ENCODE data around the gene AP5M1. TPM values are rescaled to one million over a fixed set of nuclear protein-coding genes. Genes with fewer than 3 reads are reported as not detected.

Gene AP5M1
- total RNA-seq, 1 experiment from 2014 or later, result 34.2 TPM

GRCh38 chr14:57291692-57292647 is 23.2 kb downstream of the AP5M1 start:
- BruUV-seq (replicated peaks), result no TSS peak
- Mint-ChIP-seq H3K4me1 (ENCODE audit: low read depth, unreplicated experiment) (no peaks in the 10 kb centered on the region), H3K36me3 (ENCODE audit: insufficient read depth, unreplicated experiment) (no peaks in the 10 kb centered on the region), H3K27ac (ENCODE audit: unreplicated experiment) (no peak overlapping the region), H3K9me3 (ENCODE audit: low read depth, unreplicated experiment) (no peaks in the 10 kb centered on the region), H3K27me3 (ENCODE audit: unreplicated experiment) (no peaks in the 10 kb centered on the region), H3K4me3 (ENCODE audit: low read depth, unreplicated experiment) (no peak overlapping the region)
- no peak for DNase-seq
- CTCF ChIA-PET, result no interaction called here
- no peak for TF ChIP-seq CTCF (IDR thresholded peaks at IDR 0.05; ENCODE audit: unreplicated experiment)
- intact Hi-C loops (cut with micrococcal nuclease; ENCODE audit: unreplicated experiment), result no loop called here

GRCh38 chr14:57293866-57294837 is 25.4 kb downstream of the AP5M1 start:
- CTCF ChIA-PET, result no interaction called here

GRCh38 chr14:57295239-57295638 is 26.5 kb downstream of the AP5M1 start:
- H3K27ac Mint-ChIP-seq (ENCODE audit: unreplicated experiment), result no peak overlapping the region
- H3K36me3 Mint-ChIP-seq (ENCODE audit: insufficient read depth, unreplicated experiment), result no peaks in the 10 kb centered on the region
- no peak for TF ChIP-seq CTCF (IDR thresholded peaks at IDR 0.05; ENCODE audit: unreplicated experiment)
- no peaks in the 10 kb centered on the region for H3K27me3 Mint-ChIP-seq (ENCODE audit: unreplicated experiment)
- intact Hi-C loops (cut with micrococcal nuclease; ENCODE audit: unreplicated experiment), result no loop called here
- no TSS peak for BruUV-seq (replicated peaks)
- DNase-seq, result no peak
- no peaks in the 10 kb centered on the region for H3K9me3 Mint-ChIP-seq (ENCODE audit: low read depth, unreplicated experiment)
- H3K4me3 Mint-ChIP-seq (ENCODE audit: low read depth, unreplicated experiment), result no peak overlapping the region
- no peaks in the 10 kb centered on the region for H3K4me1 Mint-ChIP-seq (ENCODE audit: low read depth, unreplicated experiment)
- CTCF ChIA-PET, result no interaction called here

More at GRCh38 chr14:57293866-57294837, 25.4 kb downstream of the AP5M1 start:
- peak; percentile 13 for TF ChIP-seq CTCF (IDR thresholded peaks at IDR 0.05; ENCODE audit: unreplicated experiment)
- no peaks in the 10 kb centered on the region for H3K27me3 Mint-ChIP-seq (ENCODE audit: unreplicated experiment)
- H3K27ac Mint-ChIP-seq (ENCODE audit: unreplicated experiment), result no peak overlapping the region
- H3K9me3 Mint-ChIP-seq (ENCODE audit: low read depth, unreplicated experiment), result no peaks in the 10 kb centered on the region
- no peak overlapping the region for H3K4me3 Mint-ChIP-seq (ENCODE audit: low read depth, unreplicated experiment)
- no TSS peak for BruUV-seq (replicated peaks)
- intact Hi-C loops (cut with micrococcal nuclease; ENCODE audit: unreplicated experiment), result no loop called here
- no peaks in the 10 kb centered on the region for H3K4me1 Mint-ChIP-seq (ENCODE audit: low read depth, unreplicated experiment)
- DNase-seq, result no peak
- no peaks in the 10 kb centered on the region for H3K36me3 Mint-ChIP-seq (ENCODE audit: insufficient read depth, unreplicated experiment)

- no TSS peak for BruUV-seq (replicated peaks)
- Mint-ChIP-seq H3K27ac (ENCODE audit: unreplicated experiment) (no peak overlapping the region), H3K27me3 (ENCODE audit: unreplicated experiment) (no peaks in the 10 kb centered on the region), H3K36me3 (ENCODE audit: insufficient read depth, unreplicated experiment) (no peaks in the 10 kb centered on the region), H3K9me3 (ENCODE audit: low read depth, unreplicated experiment) (no peaks in the 10 kb centered on the region), H3K4me3 (ENCODE audit: low read depth, unreplicated experiment) (no peak overlapping the region), H3K4me1 (ENCODE audit: low read depth, unreplicated experiment) (no peaks in the 10 kb centered on the region)
- CTCF ChIA-PET, result no interaction called here
- no peak for DNase-seq
- no peak for TF ChIP-seq CTCF (IDR thresholded peaks at IDR 0.05; ENCODE audit: unreplicated experiment)
- intact Hi-C loops (cut with micrococcal nuclease; ENCODE audit: unreplicated experiment), result no loop called here
Observed at GRCh38 chr14:57297852-57298251, 29.1 kb downstream of the AP5M1 start.

Data from Calu3 (cell line).